Measurements from ENCODE around the gene SLC2A10.

SLC2A10 gene

GRCh38 chr20:46756419-46756818 lies 47.0 kb downstream of the SLC2A10 start:
- H3K4me3 ChIP-seq (ENCODE audit: low read depth, low read length), result no peak overlapping the region
- TF ChIP-seq CTCF (IDR thresholded peaks at IDR 0.05; ENCODE audit: low read depth, low read length), result no peak

GRCh38 chr20:46757135-46757534 lies 47.7 kb downstream of the SLC2A10 start:
- no peak for TF ChIP-seq CTCF (IDR thresholded peaks at IDR 0.05; ENCODE audit: low read depth, low read length)
- no peak overlapping the region for H3K4me3 ChIP-seq (ENCODE audit: low read depth, low read length)

GRCh38 chr20:46757754-46758678 lies 48.6 kb downstream of the SLC2A10 start:
- no peak overlapping the region for H3K4me3 ChIP-seq (ENCODE audit: low read depth, low read length)
- peak; percentile 97 for TF ChIP-seq CTCF (IDR thresholded peaks at IDR 0.05; ENCODE audit: low read depth, low read length)

- no peak overlapping the region for H3K4me3 ChIP-seq (ENCODE audit: low read depth, low read length)
- no peak for TF ChIP-seq CTCF (IDR thresholded peaks at IDR 0.05; ENCODE audit: low read depth, low read length)
Measured at GRCh38 chr20:46758929-46759669, 49.6 kb downstream of the SLC2A10 start.

- TF ChIP-seq CTCF (IDR thresholded peaks at IDR 0.05; ENCODE audit: low read depth, low read length), result no peak
Measured at GRCh38 chr20:46761566-46761965, 52.1 kb downstream of the SLC2A10 start.

GRCh38 chr20:46764068-46764467 lies 54.6 kb downstream of the SLC2A10 start:
- no peak overlapping the region for H3K4me3 ChIP-seq (ENCODE audit: low read depth, low read length)
- TF ChIP-seq CTCF (IDR thresholded peaks at IDR 0.05; ENCODE audit: low read depth, low read length), result no peak

More at GRCh38 chr20:46761566-46761965, 52.1 kb downstream of the SLC2A10 start:
- H3K4me3 ChIP-seq (ENCODE audit: low read depth, low read length), result no peak overlapping the region

All from WI38 (cell line).